Naive B cell (primary cell): ENCODE results near the gene SLMAP. TPM values are rescaled to one million over a fixed set of nuclear protein-coding genes. Genes with fewer than 3 reads are reported as not detected.

Source experiments
- ATAC-seq, 2 donors: fragments of 150-1000 bp; cut with Tn5 transposase; 2 replicates each; pipeline ENCODE4 v1.10.0; 2021; ENCODE audit warnings: low read depth in 2 of 2, mild to moderate bottlenecking in 2 of 2, moderate library complexity in 2 of 2
- DNase-seq: peaks from one replicate; pipeline ENCODE4 v3.0.0; 2022
- H3K27ac Mint-ChIP-seq, 6 donors: one replicate each; pipeline ENCODE4 v1.8.0; 2020 to 2022; ENCODE audit warnings: mild to moderate bottlenecking in 6 of 6, mixed read lengths in 6 of 6, moderate library complexity in 5 of 6, inconsistent platforms in 2 of 6
- H3K27me3 Mint-ChIP-seq, 3 donors: one replicate each; pipeline ENCODE4 v1.8.0; 2021 to 2022; ENCODE audit warnings: mixed read lengths in 3 of 3, mild to moderate bottlenecking in 1 of 3
- H3K36me3 Mint-ChIP-seq, 2 donors: one replicate each; pipeline ENCODE4 v1.8.0; 2020 to 2022; ENCODE audit warnings: mixed read lengths in 2 of 2, inconsistent platforms in 1 of 2, mild to moderate bottlenecking in 1 of 2
- H3K4me1 Mint-ChIP-seq, 3 donors: one replicate each; pipeline ENCODE4 v1.8.0; 2020 to 2022; ENCODE audit warnings: mixed read lengths in 3 of 3, inconsistent platforms in 1 of 3, mild to moderate bottlenecking in 1 of 3, moderate library complexity in 1 of 3
- H3K4me3 Mint-ChIP-seq, 8 donors: one replicate each; pipeline ENCODE4 v1.8.0; 2020 to 2022; ENCODE audit warnings: mild to moderate bottlenecking in 8 of 8, mixed read lengths in 8 of 8, moderate library complexity in 8 of 8, inconsistent platforms in 2 of 8
- H3K9me3 Mint-ChIP-seq, 7 donors: one replicate each; pipeline ENCODE4 v1.8.0; 2020 to 2022; ENCODE audit warnings: mixed read lengths in 7 of 7, mild to moderate bottlenecking in 5 of 7, inconsistent platforms in 2 of 7, moderate library complexity in 1 of 7
- polyA plus RNA-seq, 6 donors: library from polyadenylated mRNA; unstranded; fragments of 300-500 nt; fragmentation: Illumina TruSeq; gene quantifications; one replicate each; pipeline ENCODE4 v1.2.3, GENCODE V29; 2021; ENCODE audit warnings: low read depth in 6 of 6

Gene SLMAP
- polyA plus RNA-seq, 6 donors from 2014 or later = 13.2 to 26.2 (median 16.8) TPM

GRCh38 chr3:57735405-57735804 lies 20.7 kb upstream of the SLMAP start:
- Mint-ChIP-seq H3K27me3 (no peaks in the 10 kb centered on the region), H3K4me1 (no peaks in the 10 kb centered on the region), H3K27ac (no peak overlapping the region), H3K4me3 (no peak overlapping the region), H3K36me3 (no peaks in the 10 kb centered on the region), H3K9me3 (peaks cover 0 to 1% (median 0%) of the 10 kb centered on the region in 7 donors)
- ATAC-seq (no peak), DNase-seq (no peak)

DNA sequence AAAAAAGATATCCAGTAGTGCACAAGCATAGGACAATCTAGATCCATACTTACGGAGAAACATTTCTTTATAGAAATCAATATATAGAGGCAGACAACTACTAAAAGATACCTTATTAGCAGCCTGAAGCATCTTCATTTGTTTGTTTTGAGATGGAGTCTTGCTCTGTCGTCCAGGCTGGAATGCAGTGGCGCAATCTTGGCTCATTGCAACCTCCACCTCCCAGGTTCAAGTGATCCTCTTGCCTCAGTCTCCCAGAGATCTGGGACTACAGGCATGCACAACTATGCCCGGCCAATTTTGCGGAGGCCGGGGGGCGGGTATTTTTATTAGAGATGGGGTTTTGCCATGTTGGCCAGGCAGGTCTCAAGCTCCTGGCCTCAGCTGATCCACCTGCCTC lies 18.3 kb upstream of the SLMAP start:
- no peaks in the 10 kb centered on the region for H3K36me3 Mint-ChIP-seq
- DNase-seq (no peak), ATAC-seq (no peak)
- H3K4me3 Mint-ChIP-seq = no peak overlapping the region
- H3K27ac Mint-ChIP-seq = no peak overlapping the region
- H3K9me3 Mint-ChIP-seq = no peaks in the 10 kb centered on the region
- no peaks in the 10 kb centered on the region for H3K4me1 Mint-ChIP-seq
- H3K27me3 Mint-ChIP-seq = no peaks in the 10 kb centered on the region

DNA sequence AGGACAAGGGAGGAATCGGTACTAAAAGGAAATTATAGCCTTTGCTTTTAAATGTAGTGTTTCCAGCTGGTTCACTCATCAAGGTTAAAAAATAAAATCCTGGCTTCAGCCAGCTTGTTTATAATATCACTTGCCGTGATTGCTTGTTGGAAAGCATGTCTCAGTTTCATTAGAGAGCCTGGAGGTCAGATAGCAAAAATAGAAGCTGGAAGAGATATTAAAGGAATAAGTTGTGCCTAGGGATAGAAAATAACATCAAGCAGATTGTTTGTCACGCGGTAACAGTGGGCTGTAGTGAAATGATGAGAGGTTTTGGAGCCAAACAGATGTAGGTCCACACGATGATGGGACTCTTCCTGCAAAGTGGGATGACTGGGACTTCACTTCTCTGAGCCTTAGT lies 17.7 kb upstream of the SLMAP start:
- no peak for ATAC-seq
- Mint-ChIP-seq H3K36me3 (no peaks in the 10 kb centered on the region), H3K9me3 (no peaks in the 10 kb centered on the region), H3K27ac (no peak overlapping the region), H3K4me1 (no peaks in the 10 kb centered on the region), H3K4me3 (no peak overlapping the region), H3K27me3 (peaks cover 0 to 1% (median under 1%) of the 10 kb centered on the region in 3 donors)
- DNase-seq = no peak

GRCh38 chr3:57740027-57740426 lies 16.1 kb upstream of the SLMAP start:
- no peak for DNase-seq
- peaks cover 0 to 6% (median 4%) of the 10 kb centered on the region in 3 donors for H3K27me3 Mint-ChIP-seq
- H3K9me3 Mint-ChIP-seq = no peaks in the 10 kb centered on the region
- H3K4me3 Mint-ChIP-seq = no peak overlapping the region
- H3K4me1 Mint-ChIP-seq = no peaks in the 10 kb centered on the region
- H3K36me3 Mint-ChIP-seq = no peaks in the 10 kb centered on the region
- H3K27ac Mint-ChIP-seq = no peak overlapping the region
- no peak for ATAC-seq

DNA sequence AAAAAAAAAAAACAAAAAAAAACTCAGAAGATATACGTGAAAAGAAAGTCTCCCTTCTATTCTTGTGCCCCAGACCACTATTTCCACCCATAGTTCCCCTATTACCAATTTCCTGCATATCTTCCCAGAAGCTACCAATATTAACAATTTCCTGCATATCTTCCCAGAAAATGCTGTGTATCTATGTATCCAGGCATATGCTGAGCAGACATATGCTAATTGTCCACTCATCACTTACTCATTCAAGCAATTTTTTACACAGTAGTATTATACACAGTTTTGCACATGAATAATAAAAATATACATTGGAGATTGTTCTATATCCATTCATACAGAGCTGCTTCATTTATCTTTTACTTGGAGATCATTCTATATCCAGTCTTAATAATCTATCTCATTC lies 12.6 kb upstream of the SLMAP start:
- no peak for ATAC-seq
- H3K4me3 Mint-ChIP-seq = no peak overlapping the region
- no peaks in the 10 kb centered on the region for H3K9me3 Mint-ChIP-seq
- no peak overlapping the region for H3K27ac Mint-ChIP-seq
- H3K4me1 Mint-ChIP-seq = no peaks in the 10 kb centered on the region
- DNase-seq = no peak
- H3K36me3 Mint-ChIP-seq = no peaks in the 10 kb centered on the region
- peaks cover 0 to 6% (median 4%) of the 10 kb centered on the region in 3 donors for H3K27me3 Mint-ChIP-seq

DNA sequence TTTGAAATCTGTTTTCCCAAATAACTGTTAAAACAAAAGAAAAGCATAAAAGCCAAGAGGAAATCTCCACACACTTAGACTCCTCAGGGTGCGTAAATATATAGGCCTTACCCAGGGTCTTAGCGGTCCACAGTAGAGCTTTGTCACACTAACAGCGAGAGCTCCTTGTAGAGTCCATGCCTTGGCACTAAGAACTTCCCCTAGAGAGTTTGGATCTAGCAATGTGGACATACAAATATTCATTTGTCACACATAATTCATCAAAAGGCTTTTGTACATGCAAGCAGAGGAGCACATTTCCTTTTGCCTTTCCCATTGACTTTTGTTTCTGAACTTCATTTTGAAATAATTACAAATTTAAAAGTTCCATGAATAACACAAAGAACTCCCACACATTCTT lies 11.0 kb upstream of the SLMAP start:
- no peaks in the 10 kb centered on the region for H3K9me3 Mint-ChIP-seq
- DNase-seq (no peak), ATAC-seq (no peak)
- H3K4me1 Mint-ChIP-seq = no peaks in the 10 kb centered on the region
- no peaks in the 10 kb centered on the region for H3K36me3 Mint-ChIP-seq
- H3K27ac Mint-ChIP-seq = no peak overlapping the region
- peaks cover 0 to 6% (median 4%) of the 10 kb centered on the region in 3 donors for H3K27me3 Mint-ChIP-seq
- no peak overlapping the region for H3K4me3 Mint-ChIP-seq

GRCh38 chr3:57746156-57747010 lies 9.7 kb upstream of the SLMAP start:
- no peak overlapping the region for H3K27ac Mint-ChIP-seq
- H3K9me3 Mint-ChIP-seq = no peaks in the 10 kb centered on the region
- DNase-seq = no peak
- no peak for ATAC-seq
- H3K27me3 Mint-ChIP-seq = peaks cover 0 to 6% (median 4%) of the 10 kb centered on the region in 3 donors
- H3K36me3 Mint-ChIP-seq = no peaks in the 10 kb centered on the region
- H3K4me1 Mint-ChIP-seq = no peaks in the 10 kb centered on the region
- no peak overlapping the region for H3K4me3 Mint-ChIP-seq

- Mint-ChIP-seq H3K9me3 (no peaks in the 10 kb centered on the region), H3K4me1 (peaks cover 0 to 2% (median 0%) of the 10 kb centered on the region in 3 donors), H3K36me3 (no peaks in the 10 kb centered on the region), H3K27ac (no peak overlapping the region), H3K27me3 (no peaks in the 10 kb centered on the region), H3K4me3 (no peak overlapping the region)
- DNase-seq (no peak), ATAC-seq (no peak)
These were observed 6.6 kb upstream of the SLMAP start for GRCh38 chr3:57749542-57749941.

GRCh38 chr3:57752307-57752706 lies 3.8 kb upstream of the SLMAP start:
- Mint-ChIP-seq H3K27me3 (no peaks in the 10 kb centered on the region), H3K36me3 (no peaks in the 10 kb centered on the region), H3K4me1 (peaks cover 8 to 15% (median 12%) of the 10 kb centered on the region in 3 donors), H3K9me3 (no peaks in the 10 kb centered on the region), H3K27ac (no peak overlapping the region), H3K4me3 (no peak overlapping the region)
- ATAC-seq (no peak), DNase-seq (no peak)

DNA sequence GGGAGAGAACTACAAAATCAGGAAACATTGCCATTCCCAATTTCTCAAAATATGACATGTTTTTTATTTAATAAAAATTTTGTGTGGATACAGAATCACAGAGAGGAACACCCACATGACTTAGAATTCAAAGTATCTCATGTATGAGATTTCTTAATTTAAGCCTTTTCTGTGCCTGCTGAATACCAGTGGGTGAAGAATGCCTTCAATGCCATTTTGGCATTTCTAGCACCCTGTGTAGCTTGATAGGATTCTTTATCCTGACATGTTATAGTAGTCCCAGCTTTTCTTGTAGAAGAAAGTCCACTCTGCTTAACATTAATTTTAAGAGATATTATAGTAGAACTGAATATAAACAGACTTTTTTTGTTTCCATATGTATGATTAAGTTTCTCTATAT lies 3.1 kb upstream of the SLMAP start:
- no peak for DNase-seq
- peaks cover 12 to 22% (median 19%) of the 10 kb centered on the region in 3 donors for H3K4me1 Mint-ChIP-seq
- ATAC-seq = no peak
- no peak overlapping the region for H3K4me3 Mint-ChIP-seq
- H3K27ac Mint-ChIP-seq = no peak overlapping the region
- H3K27me3 Mint-ChIP-seq = no peaks in the 10 kb centered on the region
- no peaks in the 10 kb centered on the region for H3K9me3 Mint-ChIP-seq
- H3K36me3 Mint-ChIP-seq = no peaks in the 10 kb centered on the region

- H3K27me3 Mint-ChIP-seq = no peaks in the 10 kb centered on the region
- H3K9me3 Mint-ChIP-seq = no peaks in the 10 kb centered on the region
- H3K36me3 Mint-ChIP-seq = no peaks in the 10 kb centered on the region
- H3K4me1 Mint-ChIP-seq = peaks cover 14 to 39% (median 30%) of the 10 kb centered on the region in 3 donors
- H3K4me3 Mint-ChIP-seq = peak overlapping the region; percentile 90 to 99 (median 96)
- ATAC-seq (peak in 1 of 2 donors; percentile 15), DNase-seq (no peak)
- peak overlapping the region; percentile 85 to 96 (median 94) for H3K27ac Mint-ChIP-seq
These were observed 787 bp upstream of the SLMAP start for GRCh38 chr3:57755368-57755675.

DNA sequence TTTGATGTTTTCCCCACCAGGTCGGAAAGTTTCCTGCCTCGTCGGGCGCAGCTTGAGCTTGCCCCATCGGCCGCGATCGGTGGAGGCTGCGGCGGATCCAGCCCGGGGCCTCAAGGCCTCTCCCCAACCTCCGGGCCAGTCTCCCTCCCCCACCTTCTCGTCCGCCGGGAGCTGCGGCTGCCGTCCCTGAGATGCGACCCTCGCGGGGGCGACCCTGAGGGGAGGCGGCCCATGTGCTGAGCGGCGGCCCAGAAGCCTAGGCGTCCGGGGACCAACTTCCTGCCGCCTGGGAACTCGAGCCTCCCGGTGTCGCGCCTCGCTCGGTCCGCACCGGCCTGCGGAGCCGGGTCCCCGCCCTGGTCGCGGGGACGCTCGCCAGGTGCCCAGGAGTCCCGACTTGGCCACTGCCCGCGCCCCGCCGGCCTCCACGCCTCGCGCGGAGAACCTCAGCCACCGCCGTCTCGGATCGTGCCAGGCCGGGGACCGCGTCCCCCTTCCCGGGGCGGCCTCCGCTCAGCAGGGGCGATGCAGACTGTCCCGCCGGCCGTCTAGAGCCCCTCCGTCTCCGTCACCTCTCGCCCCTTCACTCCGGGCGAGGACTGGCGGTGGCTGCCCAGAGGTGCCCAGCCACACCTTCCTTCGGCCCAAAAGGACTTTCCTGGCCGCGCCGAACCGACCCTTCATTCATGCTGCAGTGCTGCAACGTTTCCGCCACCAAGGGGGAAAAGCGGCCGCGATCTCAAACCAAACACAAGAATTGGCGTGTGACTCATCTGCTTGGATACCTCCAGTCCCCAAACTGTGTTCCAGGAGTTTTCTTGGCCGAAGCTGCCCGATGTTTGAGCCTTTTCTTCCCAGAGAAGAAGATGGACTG lies 656 bp downstream of the SLMAP start:
- Mint-ChIP-seq H3K4me1 (peaks cover 14 to 43% (median 30%) of the 10 kb centered on the region in 3 donors), H3K27ac (peak overlapping the region in 4 of 6 donors; percentile 67 to 96 (median 94)), H3K4me3 (peak overlapping the region; percentile 90 to 99 (median 96)), H3K9me3 (no peaks in the 10 kb centered on the region), H3K27me3 (no peaks in the 10 kb centered on the region), H3K36me3 (no peaks in the 10 kb centered on the region)
- DNase-seq (no peak), ATAC-seq (peak; percentile 9 to 24)

DNA sequence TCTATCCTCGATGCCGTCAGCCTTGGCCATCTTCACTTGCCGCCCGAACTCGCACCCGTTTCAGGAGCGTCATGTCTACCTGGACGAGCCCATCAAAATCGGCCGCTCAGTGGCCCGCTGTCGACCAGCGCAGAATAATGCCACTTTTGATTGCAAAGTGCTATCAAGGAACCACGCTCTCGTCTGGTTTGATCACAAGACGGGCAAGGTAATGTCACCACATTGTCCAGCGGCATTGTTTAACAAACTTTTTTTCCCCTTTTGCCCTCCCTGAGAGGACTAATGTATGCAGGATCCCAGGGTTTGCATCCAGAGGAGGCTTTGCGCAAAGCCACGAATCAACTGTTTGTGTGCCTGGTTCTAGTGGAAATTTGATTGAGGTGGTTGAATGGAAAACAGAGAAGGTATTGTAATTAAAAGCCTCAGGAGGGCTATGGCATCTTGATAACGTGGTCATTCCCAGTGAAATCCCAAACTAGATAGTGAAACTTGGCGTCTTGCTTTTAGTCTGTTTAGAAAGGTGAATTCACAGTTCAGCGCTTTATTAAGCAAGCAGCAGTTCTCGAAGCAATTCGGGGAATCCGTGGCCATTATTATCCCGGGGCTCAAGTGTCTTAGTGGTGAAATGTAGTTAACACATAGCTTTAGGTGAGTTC lies 1.7 kb downstream of the SLMAP start:
- DNase-seq (no peak), ATAC-seq (no peak)
- Mint-ChIP-seq H3K36me3 (no peaks in the 10 kb centered on the region), H3K27me3 (no peaks in the 10 kb centered on the region), H3K4me1 (peaks cover 14 to 50% (median 30%) of the 10 kb centered on the region in 3 donors), H3K4me3 (peak overlapping the region; percentile 90 to 99 (median 94)), H3K27ac (peak overlapping the region in 3 of 6 donors; percentile 67 to 93 (median 90)), H3K9me3 (no peaks in the 10 kb centered on the region)
